Peyer's patch (tissue), 4 donors: ENCODE data around the gene STUB1. TPM values are rescaled to one million over a fixed set of nuclear protein-coding genes. Genes with fewer than 3 reads are reported as not detected.
A peak's percentile ranks its signal among the peaks of the same experiment; 100 is the strongest.
"Not testable (repeated sequence)": the region's sequence is repeated elsewhere in the genome, so short reads cannot be mapped to it uniquely, and the experiment has no call there.

Experiments
- DNase-seq, 3 donors: peaks; one replicate each; pipeline ENCODE4 v3.0.0-alpha.2; 2017 to 2019
- H3K27ac ChIP-seq, 4 donors: fragments of 200-600 bp; sonication (generic); one replicate each; pipeline ENCODE4 v1.5.1; 2016 to 2019
- H3K27me3 ChIP-seq, 2 donors: fragments of 200-600 bp; sonication (generic); one replicate each; pipeline ENCODE4 v1.5.1; 2019
- H3K36me3 ChIP-seq, 3 donors: fragments of 200-600 bp; sonication (generic); one replicate each; pipeline ENCODE4 v1.5.1; 2016 to 2019
- H3K4me1 ChIP-seq, 4 donors: fragments of 200-600 bp; sonication (generic); one replicate each; pipeline ENCODE4 v1.5.1; 2016 to 2019
- H3K4me3 ChIP-seq, 4 donors: fragments of 200-600 bp; sonication (generic); 1 replicate in 3 of 4; 2 replicates in 1 of 4; pipeline ENCODE4 v1.5.1; 2016 to 2019; ENCODE audit warnings: mild to moderate bottlenecking in 1 of 4
- H3K9me3 ChIP-seq, 4 donors: fragments of 200-600 bp; sonication (generic); one replicate each; pipeline ENCODE4 v1.5.1; 2016 to 2019; ENCODE audit warnings: mild to moderate bottlenecking in 1 of 4
- CTCF ChIP-seq, 6 experiments: fragments of 450-650 bp in 4 of 6; fragments of 200-600 bp in 2 of 6; sonication (generic) in 1 of 6; IDR thresholded peaks; one replicate each; pipeline ENCODE4 v1.5.1; 2017 to 2019; ENCODE audit warnings: antibody characterized with exemption in 6 of 6, mild to moderate bottlenecking in 3 of 6, moderate library complexity in 1 of 6
- POLR2A ChIP-seq, 2 donors: fragments of 450-650 bp; IDR thresholded peaks; one replicate each; pipeline ENCODE4 v1.5.1; 2017; ENCODE audit warnings: antibody characterized with exemption in 2 of 2, mild to moderate bottlenecking in 2 of 2, moderate library complexity in 2 of 2
- total RNA-seq, 4 donors: library from RNA; depleted of rRNA; stranded (reverse); fragments of >200 nt; gene quantifications; one replicate each; pipeline ENCODE4 v1.1.0, GENCODE V29; 2016

The STUB1 gene
- total RNA-seq, 4 donors from 2014 or later = 96.0 to 291 (median 107) TPM

GRCh38 chr16:689175-689897 lies 9.1 kb downstream of the STUB1 start:
- Histone ChIP-seq H3K27me3 (peaks cover 0 to 11% of the 10 kb centered on the region in 2 donors), H3K36me3 (peaks cover 0 to 10% (median 0%) of the 10 kb centered on the region in 3 donors), H3K27ac (peak overlapping the region in 3 of 4 donors; percentile 77 to 89 (median 83))

GRCh38 chr16:691242-691641 lies 11.0 kb downstream of the STUB1 start:
- H3K36me3 ChIP-seq = peaks cover 0 to 10% (median 0%) of the 10 kb centered on the region in 3 donors
- H3K9me3 ChIP-seq, DNase-seq, H3K4me3 ChIP-seq, H3K27ac ChIP-seq: not testable (repeated sequence)
- H3K4me1 ChIP-seq = peaks cover 0 to 39% (median 28%) of the 10 kb centered on the region in 4 donors
- H3K27me3 ChIP-seq = peaks cover 0 to 25% of the 10 kb centered on the region in 2 donors

More at GRCh38 chr16:689175-689897, 9.1 kb downstream of the STUB1 start:
- DNase-seq = no peak
- peak overlapping the region; percentile 71 to 87 (median 74) for H3K4me3 ChIP-seq
- TF ChIP-seq POLR2A (IDR thresholded peaks at IDR 0.05) (no peak), CTCF (IDR thresholded peaks at IDR 0.05) (no peak)
- H3K4me1 ChIP-seq = peaks cover 0 to 30% (median 22%) of the 10 kb centered on the region in 4 donors
- no peaks in the 10 kb centered on the region for H3K9me3 ChIP-seq

- no peak for DNase-seq
- H3K9me3 ChIP-seq = no peaks in the 10 kb centered on the region
- peaks cover 0 to 41% (median 28%) of the 10 kb centered on the region in 4 donors for H3K4me1 ChIP-seq
- H3K27me3 ChIP-seq = peaks cover 0 to 28% of the 10 kb centered on the region in 2 donors
- H3K4me3 ChIP-seq = no peak overlapping the region
- no peaks in the 10 kb centered on the region for H3K36me3 ChIP-seq
- H3K27ac ChIP-seq = no peak overlapping the region
- TF ChIP-seq POLR2A (IDR thresholded peaks at IDR 0.05) (no peak), CTCF (IDR thresholded peaks at IDR 0.05) (no peak)
These were observed 12.3 kb downstream of the STUB1 start for GRCh38 chr16:692356-693108.

- Histone ChIP-seq H3K27ac (no peak overlapping the region), H3K27me3 (peaks cover 0 to 28% of the 10 kb centered on the region in 2 donors), H3K9me3 (no peaks in the 10 kb centered on the region), H3K36me3 (no peaks in the 10 kb centered on the region), H3K4me1 (peaks cover 0 to 41% (median 28%) of the 10 kb centered on the region in 4 donors), H3K4me3 (no peak overlapping the region)
- no peak for TF ChIP-seq POLR2A (IDR thresholded peaks at IDR 0.05)
- TF ChIP-seq CTCF (IDR thresholded peaks at IDR 0.05) = no peak
- DNase-seq = no peak
These were observed 13.2 kb downstream of the STUB1 start for GRCh38 chr16:693364-693763.

GRCh38 chr16:693766-694165 lies 13.6 kb downstream of the STUB1 start:
- Histone ChIP-seq H3K9me3 (no peaks in the 10 kb centered on the region), H3K4me1 (peaks cover 0 to 39% (median 28%) of the 10 kb centered on the region in 4 donors), H3K36me3 (no peaks in the 10 kb centered on the region), H3K4me3 (peak overlapping the region in 3 of 4 donors; percentile 45 to 58 (median 54)), H3K27ac (no peak overlapping the region), H3K27me3 (peaks cover 0 to 28% of the 10 kb centered on the region in 2 donors)
- no peak for DNase-seq
- no peak for TF ChIP-seq CTCF (IDR thresholded peaks at IDR 0.05)
- TF ChIP-seq POLR2A (IDR thresholded peaks at IDR 0.05) = no peak
